ENCODE results near the gene CEP112. TPM values are rescaled to one million over a fixed set of nuclear protein-coding genes. Genes with fewer than 3 reads are reported as not detected.

CEP112 gene
- total RNA-seq, 1 donor from 2014 or later = 9.7 TPM

- Mint-ChIP-seq H3K4me3 (no peak overlapping the region), H3K27me3 (ENCODE audit: insufficient read depth, low read depth) (peaks cover 4% of the 10 kb centered on the region), H3K9me3 (peaks cover 17% of the 10 kb centered on the region), H3K36me3 (peaks cover 45% of the 10 kb centered on the region), H3K4me1 (no peaks in the 10 kb centered on the region), H3K27ac (no peak overlapping the region)
- H3K9ac ChIP-seq = no peak overlapping the region
- H3F3A ChIP-seq (ENCODE audit: low read depth) = no peaks in the 10 kb centered on the region
- H3K27me3 ChIP-seq = no peaks in the 10 kb centered on the region
- no peak overlapping the region for H3K4me3 ChIP-seq
- no peaks in the 10 kb centered on the region for H4K20me1 ChIP-seq (ENCODE audit: low read depth)
- TF ChIP-seq EZH2 (IDR thresholded peaks at IDR 0.05) = no peak
- TF ChIP-seq, protein P1, sequence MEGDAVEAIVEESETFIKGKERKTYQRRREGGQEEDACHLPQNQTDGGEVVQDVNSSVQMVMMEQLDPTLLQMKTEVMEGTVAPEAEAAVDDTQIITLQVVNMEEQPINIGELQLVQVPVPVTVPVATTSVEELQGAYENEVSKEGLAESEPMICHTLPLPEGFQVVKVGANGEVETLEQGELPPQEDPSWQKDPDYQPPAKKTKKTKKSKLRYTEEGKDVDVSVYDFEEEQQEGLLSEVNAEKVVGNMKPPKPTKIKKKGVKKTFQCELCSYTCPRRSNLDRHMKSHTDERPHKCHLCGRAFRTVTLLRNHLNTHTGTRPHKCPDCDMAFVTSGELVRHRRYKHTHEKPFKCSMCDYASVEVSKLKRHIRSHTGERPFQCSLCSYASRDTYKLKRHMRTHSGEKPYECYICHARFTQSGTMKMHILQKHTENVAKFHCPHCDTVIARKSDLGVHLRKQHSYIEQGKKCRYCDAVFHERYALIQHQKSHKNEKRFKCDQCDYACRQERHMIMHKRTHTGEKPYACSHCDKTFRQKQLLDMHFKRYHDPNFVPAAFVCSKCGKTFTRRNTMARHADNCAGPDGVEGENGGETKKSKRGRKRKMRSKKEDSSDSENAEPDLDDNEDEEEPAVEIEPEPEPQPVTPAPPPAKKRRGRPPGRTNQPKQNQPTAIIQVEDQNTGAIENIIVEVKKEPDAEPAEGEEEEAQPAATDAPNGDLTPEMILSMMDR (IDR thresholded peaks at IDR 0.05) = no peak
- TF ChIP-seq EZH2phosphoT487 (IDR thresholded peaks at IDR 0.05) = no peak
- H3K27ac ChIP-seq = no peak overlapping the region
- no peak overlapping the region for H3K4me2 ChIP-seq
- H3K9me3 ChIP-seq (ENCODE audit: low read depth) = peaks cover 3% of the 10 kb centered on the region
- H3K4me1 ChIP-seq = no peaks in the 10 kb centered on the region
- no peak overlapping the region for H2AFZ ChIP-seq (replicated peaks)
- DNase-seq (ENCODE audit: low spot score) = no peak
- peaks cover 9% of the 10 kb centered on the region for H3K36me3 ChIP-seq
- no peaks in the 10 kb centered on the region for H3K79me2 ChIP-seq (ENCODE audit: low read depth)
Measured at GRCh38 chr17:66115246-66115645, 76.7 kb downstream of the CEP112 start.

GRCh38 chr17:66114609-66115008 is 77.3 kb downstream of the CEP112 start:
- Mint-ChIP-seq H3K27ac (no peak overlapping the region), H3K27me3 (ENCODE audit: insufficient read depth, low read depth) (peaks cover 4% of the 10 kb centered on the region), H3K36me3 (peaks cover 42% of the 10 kb centered on the region), H3K4me1 (no peaks in the 10 kb centered on the region), H3K4me3 (no peak overlapping the region), H3K9me3 (peaks cover 13% of the 10 kb centered on the region)
- H3F3A ChIP-seq (ENCODE audit: low read depth) = no peaks in the 10 kb centered on the region
- no peaks in the 10 kb centered on the region for H3K27me3 ChIP-seq
- no peak overlapping the region for H2AFZ ChIP-seq (replicated peaks)
- H3K4me2 ChIP-seq = no peak overlapping the region
- no peaks in the 10 kb centered on the region for H3K4me1 ChIP-seq
- DNase-seq (ENCODE audit: low spot score) = no peak
- H3K9me3 ChIP-seq (ENCODE audit: low read depth) = peaks cover 3% of the 10 kb centered on the region
- H4K20me1 ChIP-seq (ENCODE audit: low read depth) = no peaks in the 10 kb centered on the region
- peaks cover 9% of the 10 kb centered on the region for H3K36me3 ChIP-seq
- no peak overlapping the region for H3K27ac ChIP-seq
- TF ChIP-seq EZH2phosphoT487 (IDR thresholded peaks at IDR 0.05) (no peak), EZH2 (IDR thresholded peaks at IDR 0.05) (no peak)
- TF ChIP-seq, protein P1 (IDR thresholded peaks at IDR 0.05) = no peak
- no peaks in the 10 kb centered on the region for H3K79me2 ChIP-seq (ENCODE audit: low read depth)
- H3K4me3 ChIP-seq = no peak overlapping the region
- H3K9ac ChIP-seq = no peak overlapping the region

GRCh38 chr17:66107731-66108130 is 84.2 kb downstream of the CEP112 start:
- no peak overlapping the region for H3K4me3 ChIP-seq
- H3K9me3 ChIP-seq (ENCODE audit: low read depth) = no peaks in the 10 kb centered on the region
- H3K27me3 Mint-ChIP-seq (ENCODE audit: insufficient read depth, low read depth) = peaks cover 4% of the 10 kb centered on the region
- H3K27me3 ChIP-seq = no peaks in the 10 kb centered on the region
- no peak overlapping the region for H3K27ac ChIP-seq
- no peak overlapping the region for H3K9ac ChIP-seq
- peaks cover 33% of the 10 kb centered on the region for H3K9me3 Mint-ChIP-seq
- no peak overlapping the region for H2AFZ ChIP-seq (replicated peaks)
- no peaks in the 10 kb centered on the region for H4K20me1 ChIP-seq (ENCODE audit: low read depth)
- no peak for DNase-seq (ENCODE audit: low spot score)
- H3K79me2 ChIP-seq (ENCODE audit: low read depth) = no peaks in the 10 kb centered on the region
- H3K36me3 Mint-ChIP-seq = peaks cover 58% of the 10 kb centered on the region
- no peak overlapping the region for H3K4me2 ChIP-seq
- no peaks in the 10 kb centered on the region for H3F3A ChIP-seq (ENCODE audit: low read depth)
- H3K4me3 Mint-ChIP-seq = no peak overlapping the region
- no peaks in the 10 kb centered on the region for H3K4me1 Mint-ChIP-seq
- no peak overlapping the region for H3K27ac Mint-ChIP-seq
- TF ChIP-seq EZH2 (IDR thresholded peaks at IDR 0.05) (no peak), EZH2phosphoT487 (IDR thresholded peaks at IDR 0.05) (no peak)
- TF ChIP-seq, protein P1 (IDR thresholded peaks at IDR 0.05) = no peak
- no peaks in the 10 kb centered on the region for H3K4me1 ChIP-seq
- H3K36me3 ChIP-seq = peaks cover 4% of the 10 kb centered on the region

Measured in neural progenitor cell (in vitro differentiated cells).